Central memory CD8-positive, alpha-beta T cell (primary cell): ENCODE results near the gene SERTAD4.
"Not testable (repeated sequence)": the region's sequence is repeated elsewhere in the genome, so short reads cannot be mapped to it uniquely, and the experiment has no call there.

Source experiments
- ATAC-seq: fragments of 150-1000 bp; cut with Tn5 transposase; replicated peaks from 2 replicates; pipeline ENCODE4 v1.10.0; 2022; ENCODE audit warnings: mild to moderate bottlenecking, moderate FRiP score, moderate number of reproducible peaks; ENCODE audit not compliant: poor library complexity, severe bottlenecking; ENCODE audit errors: extremely low read depth
- DNase-seq, 2 donors: peaks; one replicate each; pipeline ENCODE4 v3.0.0; 2021; ENCODE audit warnings: low spot score in 2 of 2
- H3K27ac Mint-ChIP-seq: one replicate; pipeline ENCODE4 v1.8.0; 2022; ENCODE audit warnings: low read depth, mild to moderate bottlenecking, moderate library complexity, mixed read lengths
- H3K27me3 Mint-ChIP-seq: one replicate; pipeline ENCODE4 v1.8.0; 2022; ENCODE audit warnings: mixed read lengths
- H3K36me3 Mint-ChIP-seq: one replicate; pipeline ENCODE4 v1.8.0; 2022; ENCODE audit warnings: mild to moderate bottlenecking, moderate library complexity, mixed read lengths; ENCODE audit not compliant: insufficient read depth
- H3K4me1 Mint-ChIP-seq: one replicate; pipeline ENCODE4 v1.8.0; 2022; ENCODE audit warnings: mixed read lengths
- H3K4me3 Mint-ChIP-seq: one replicate; pipeline ENCODE4 v1.8.0; 2022; ENCODE audit warnings: mild to moderate bottlenecking, moderate library complexity, mixed read lengths
- H3K9me3 Mint-ChIP-seq: one replicate; pipeline ENCODE4 v1.8.0; 2022; ENCODE audit warnings: mixed read lengths

Gene SERTAD4

GRCh38 chr1:210251680-210252490 is 19.3 kb downstream of the SERTAD4 start:
- no peak for ATAC-seq
- Mint-ChIP-seq H3K9me3 (no peaks in the 10 kb centered on the region), H3K4me1 (peaks cover 10% of the 10 kb centered on the region), H3K4me3 (peak overlapping the region; percentile 50), H3K27ac (no peak overlapping the region), H3K27me3 (peaks cover 85% of the 10 kb centered on the region), H3K36me3 (no peaks in the 10 kb centered on the region)
- no peak for DNase-seq

- peak overlapping the region; percentile 50 for H3K4me3 Mint-ChIP-seq
- no peak overlapping the region for H3K27ac Mint-ChIP-seq
- H3K9me3 Mint-ChIP-seq, result no peaks in the 10 kb centered on the region
- DNase-seq, result no peak
- no peaks in the 10 kb centered on the region for H3K36me3 Mint-ChIP-seq
- peaks cover 10% of the 10 kb centered on the region for H3K4me1 Mint-ChIP-seq
- H3K27me3 Mint-ChIP-seq, result peaks cover 77% of the 10 kb centered on the region
- ATAC-seq, result no peak
Measured at GRCh38 chr1:210252621-210253051, 20.0 kb downstream of the SERTAD4 start.

- no peak for ATAC-seq
- no peak for DNase-seq
- Mint-ChIP-seq H3K4me3 (no peak overlapping the region), H3K36me3 (no peaks in the 10 kb centered on the region), H3K4me1 (peaks cover 10% of the 10 kb centered on the region), H3K9me3 (no peaks in the 10 kb centered on the region), H3K27ac (no peak overlapping the region), H3K27me3 (peaks cover 68% of the 10 kb centered on the region)
Measured at GRCh38 chr1:210254298-210254697, 21.7 kb downstream of the SERTAD4 start.

GRCh38 chr1:210257698-210258529 is 25.3 kb downstream of the SERTAD4 start:
- no peak overlapping the region for H3K27ac Mint-ChIP-seq
- no peak for ATAC-seq
- no peaks in the 10 kb centered on the region for H3K36me3 Mint-ChIP-seq
- H3K27me3 Mint-ChIP-seq, result peaks cover 35% of the 10 kb centered on the region
- H3K9me3 Mint-ChIP-seq, result no peaks in the 10 kb centered on the region
- no peak overlapping the region for H3K4me3 Mint-ChIP-seq
- H3K4me1 Mint-ChIP-seq, result no peaks in the 10 kb centered on the region
- no peak for DNase-seq

GRCh38 chr1:210259561-210259960 is 27.0 kb downstream of the SERTAD4 start:
- ATAC-seq (no peak), DNase-seq (no peak)
- H3K9me3 Mint-ChIP-seq, result no peaks in the 10 kb centered on the region
- H3K27me3 Mint-ChIP-seq, result peaks cover 19% of the 10 kb centered on the region
- no peaks in the 10 kb centered on the region for H3K36me3 Mint-ChIP-seq
- H3K27ac Mint-ChIP-seq, result no peak overlapping the region
- no peaks in the 10 kb centered on the region for H3K4me1 Mint-ChIP-seq
- H3K4me3 Mint-ChIP-seq, result no peak overlapping the region

GRCh38 chr1:210260096-210260495 is 27.5 kb downstream of the SERTAD4 start:
- Mint-ChIP-seq H3K27me3 (peaks cover 14% of the 10 kb centered on the region), H3K4me3 (no peak overlapping the region), H3K4me1 (no peaks in the 10 kb centered on the region), H3K9me3 (no peaks in the 10 kb centered on the region), H3K27ac (no peak overlapping the region), H3K36me3 (no peaks in the 10 kb centered on the region)
- DNase-seq (no peak), ATAC-seq (no peak)

GRCh38 chr1:210262167-210262896 is 29.7 kb downstream of the SERTAD4 start:
- Mint-ChIP-seq H3K27ac (no peak overlapping the region), H3K36me3 (peaks cover under 1% of the 10 kb centered on the region), H3K9me3 (no peaks in the 10 kb centered on the region), H3K27me3 (peaks cover 19% of the 10 kb centered on the region), H3K4me3 (no peak overlapping the region), H3K4me1 (no peaks in the 10 kb centered on the region)
- DNase-seq, result no peak
- no peak for ATAC-seq

- no peaks in the 10 kb centered on the region for H3K4me1 Mint-ChIP-seq
- H3K27ac Mint-ChIP-seq, result no peak overlapping the region
- peaks cover 25% of the 10 kb centered on the region for H3K27me3 Mint-ChIP-seq
- H3K9me3 Mint-ChIP-seq, result no peaks in the 10 kb centered on the region
- ATAC-seq (no peak), DNase-seq (no peak)
- peaks cover 2% of the 10 kb centered on the region for H3K36me3 Mint-ChIP-seq
- H3K4me3 Mint-ChIP-seq, result no peak overlapping the region
Measured at GRCh38 chr1:210262897-210263272, 30.3 kb downstream of the SERTAD4 start.

- Mint-ChIP-seq H3K27me3 (peaks cover 31% of the 10 kb centered on the region), H3K9me3 (no peaks in the 10 kb centered on the region), H3K4me3 (no peak overlapping the region), H3K4me1 (no peaks in the 10 kb centered on the region), H3K36me3 (peaks cover 2% of the 10 kb centered on the region), H3K27ac (no peak overlapping the region)
- no peak for DNase-seq
- no peak for ATAC-seq
Measured at GRCh38 chr1:210263963-210264362, 31.4 kb downstream of the SERTAD4 start.

- ATAC-seq (no peak), DNase-seq (no peak)
- H3K9me3 Mint-ChIP-seq, result no peaks in the 10 kb centered on the region
- no peak overlapping the region for H3K27ac Mint-ChIP-seq
- H3K4me1 Mint-ChIP-seq, result no peaks in the 10 kb centered on the region
- peaks cover 2% of the 10 kb centered on the region for H3K36me3 Mint-ChIP-seq
- H3K4me3 Mint-ChIP-seq, result no peak overlapping the region
- peaks cover 39% of the 10 kb centered on the region for H3K27me3 Mint-ChIP-seq
Measured at GRCh38 chr1:210264496-210265380, 32.1 kb downstream of the SERTAD4 start.

- DNase-seq, H3K36me3 Mint-ChIP-seq, ATAC-seq, H3K27ac Mint-ChIP-seq, H3K4me1 Mint-ChIP-seq, H3K9me3 Mint-ChIP-seq, H3K4me3 Mint-ChIP-seq: not testable (repeated sequence)
- H3K27me3 Mint-ChIP-seq, result peaks cover 46% of the 10 kb centered on the region
Measured at GRCh38 chr1:210265392-210265955, 32.9 kb downstream of the SERTAD4 start.
